Ovary (tissue), 3 donors: ENCODE measurements around the gene C1orf21.

ENCODE experiments used
- EP300 ChIP-seq: sonication (generic); formaldehyde crosslinking; IDR thresholded peaks from one replicate; pipeline ENCODE4 v1.6.1; 2017; ENCODE audit warnings: antibody characterized with exemption
- POLR2A ChIP-seq: fragments of 450-650 bp; IDR thresholded peaks from one replicate; pipeline ENCODE4 v1.6.1; 2017; ENCODE audit warnings: antibody characterized with exemption, mild to moderate bottlenecking, moderate library complexity
- TF ChIP-seq, protein P1 (sequence below), 3 donors: fragments of 450-650 bp in 2 of 3; fragments of 200-600 bp in 1 of 3; IDR thresholded peaks; one replicate each; pipeline versions ENCODE4 v1.5.1 to v1.8.0; 2016 to 2022; ENCODE audit warnings: antibody characterized with exemption in 3 of 3, mild to moderate bottlenecking in 1 of 3
- donor health status: DM: no; HTN: no; CAD: no.

- no peak for TF ChIP-seq EP300
- no peak for TF ChIP-seq POLR2A
- TF ChIP-seq, protein P1, sequence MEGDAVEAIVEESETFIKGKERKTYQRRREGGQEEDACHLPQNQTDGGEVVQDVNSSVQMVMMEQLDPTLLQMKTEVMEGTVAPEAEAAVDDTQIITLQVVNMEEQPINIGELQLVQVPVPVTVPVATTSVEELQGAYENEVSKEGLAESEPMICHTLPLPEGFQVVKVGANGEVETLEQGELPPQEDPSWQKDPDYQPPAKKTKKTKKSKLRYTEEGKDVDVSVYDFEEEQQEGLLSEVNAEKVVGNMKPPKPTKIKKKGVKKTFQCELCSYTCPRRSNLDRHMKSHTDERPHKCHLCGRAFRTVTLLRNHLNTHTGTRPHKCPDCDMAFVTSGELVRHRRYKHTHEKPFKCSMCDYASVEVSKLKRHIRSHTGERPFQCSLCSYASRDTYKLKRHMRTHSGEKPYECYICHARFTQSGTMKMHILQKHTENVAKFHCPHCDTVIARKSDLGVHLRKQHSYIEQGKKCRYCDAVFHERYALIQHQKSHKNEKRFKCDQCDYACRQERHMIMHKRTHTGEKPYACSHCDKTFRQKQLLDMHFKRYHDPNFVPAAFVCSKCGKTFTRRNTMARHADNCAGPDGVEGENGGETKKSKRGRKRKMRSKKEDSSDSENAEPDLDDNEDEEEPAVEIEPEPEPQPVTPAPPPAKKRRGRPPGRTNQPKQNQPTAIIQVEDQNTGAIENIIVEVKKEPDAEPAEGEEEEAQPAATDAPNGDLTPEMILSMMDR (IDR thresholded peaks at IDR 0.05) = no peak
Measured at GRCh38 chr1:184424157-184424556, 37.3 kb downstream of the C1orf21 start.
